ENCODE data around the gene GPR132. TPM values are rescaled to one million over a fixed set of nuclear protein-coding genes. Genes with fewer than 3 reads are reported as not detected.

Gene GPR132
- total RNA-seq, 1 donor from 2014 or later, result 0.57 TPM

DNA sequence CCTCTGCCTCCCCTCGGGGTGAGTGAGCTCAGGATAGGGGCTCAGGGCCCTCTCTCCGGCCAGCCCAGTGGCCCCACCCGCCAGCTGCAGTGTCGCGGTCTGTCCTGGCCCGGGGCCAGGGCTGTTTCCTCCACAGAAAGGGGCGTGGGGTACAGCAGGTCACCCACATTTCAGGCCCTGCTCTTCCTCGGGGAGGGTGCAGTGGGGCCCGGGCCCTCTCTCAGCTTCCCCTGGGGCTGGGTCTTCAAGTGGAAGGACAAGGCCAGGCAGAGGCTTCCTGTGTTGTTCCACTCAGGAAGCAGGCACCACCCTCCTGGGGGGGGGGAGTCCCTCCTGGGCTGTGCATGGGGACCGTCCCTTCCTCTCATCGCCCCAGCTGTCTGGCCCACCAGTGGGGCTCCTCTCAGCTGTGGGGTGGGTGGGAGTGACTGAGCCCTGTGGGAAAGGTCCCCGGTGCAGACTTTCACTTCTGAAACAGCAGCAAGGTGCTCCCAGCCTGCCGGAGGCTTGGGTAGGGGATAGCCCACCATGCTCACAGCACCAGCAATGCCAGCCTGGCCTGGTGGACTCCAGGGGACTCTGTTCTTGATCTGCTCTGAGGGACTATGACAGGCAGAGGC lies 3.7 kb downstream of the GPR132 start:
- H3K9me3 Mint-ChIP-seq (ENCODE audit: low read depth), result no peaks in the 10 kb centered on the region
- no peak overlapping the region for H3K27ac Mint-ChIP-seq
- no peak for DNase-seq (ENCODE audit: low spot score, unreplicated experiment)

DNA sequence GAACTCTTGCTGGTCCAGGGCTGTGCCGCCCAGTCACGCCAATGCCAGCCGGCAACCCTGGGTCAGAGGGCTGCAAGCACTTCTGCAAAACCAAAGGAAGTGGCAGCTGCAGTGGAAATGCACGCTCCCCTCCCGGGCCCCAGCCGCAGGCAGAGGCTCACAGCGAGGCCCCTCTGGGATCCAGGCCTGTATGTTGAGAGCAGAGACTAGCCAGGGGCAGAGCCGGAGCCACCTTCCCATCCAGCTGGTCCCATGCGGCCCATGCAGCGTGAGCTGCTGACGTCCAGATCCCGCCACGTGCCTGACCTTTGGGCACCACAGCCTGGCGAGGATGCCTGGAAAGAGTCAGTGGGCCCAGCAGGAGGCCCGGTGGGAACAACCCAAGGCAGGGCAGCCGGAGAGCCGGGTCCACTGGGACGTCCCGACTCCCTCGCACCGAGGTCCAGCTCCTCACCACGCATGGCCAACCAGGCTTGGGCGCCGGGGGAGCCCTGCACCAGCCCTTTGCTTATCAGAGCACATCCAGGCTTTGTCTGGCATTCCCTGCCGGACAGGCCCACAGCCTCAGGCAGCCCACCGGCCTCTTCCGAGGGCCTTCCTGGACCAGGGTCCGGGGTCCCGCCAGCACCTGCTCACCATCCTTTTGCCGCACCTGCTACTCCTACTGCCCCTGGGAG lies 4.3 kb downstream of the GPR132 start:
- Mint-ChIP-seq H3K4me3 (ENCODE audit: low read depth) (no peak overlapping the region), H3K36me3 (ENCODE audit: insufficient read depth) (no peaks in the 10 kb centered on the region), H3K27me3 (no peaks in the 10 kb centered on the region), H3K4me1 (ENCODE audit: low read depth) (peaks cover 11% of the 10 kb centered on the region), H3K9me3 (ENCODE audit: low read depth) (no peaks in the 10 kb centered on the region), H3K27ac (no peak overlapping the region)
- TF ChIP-seq, protein P1, sequence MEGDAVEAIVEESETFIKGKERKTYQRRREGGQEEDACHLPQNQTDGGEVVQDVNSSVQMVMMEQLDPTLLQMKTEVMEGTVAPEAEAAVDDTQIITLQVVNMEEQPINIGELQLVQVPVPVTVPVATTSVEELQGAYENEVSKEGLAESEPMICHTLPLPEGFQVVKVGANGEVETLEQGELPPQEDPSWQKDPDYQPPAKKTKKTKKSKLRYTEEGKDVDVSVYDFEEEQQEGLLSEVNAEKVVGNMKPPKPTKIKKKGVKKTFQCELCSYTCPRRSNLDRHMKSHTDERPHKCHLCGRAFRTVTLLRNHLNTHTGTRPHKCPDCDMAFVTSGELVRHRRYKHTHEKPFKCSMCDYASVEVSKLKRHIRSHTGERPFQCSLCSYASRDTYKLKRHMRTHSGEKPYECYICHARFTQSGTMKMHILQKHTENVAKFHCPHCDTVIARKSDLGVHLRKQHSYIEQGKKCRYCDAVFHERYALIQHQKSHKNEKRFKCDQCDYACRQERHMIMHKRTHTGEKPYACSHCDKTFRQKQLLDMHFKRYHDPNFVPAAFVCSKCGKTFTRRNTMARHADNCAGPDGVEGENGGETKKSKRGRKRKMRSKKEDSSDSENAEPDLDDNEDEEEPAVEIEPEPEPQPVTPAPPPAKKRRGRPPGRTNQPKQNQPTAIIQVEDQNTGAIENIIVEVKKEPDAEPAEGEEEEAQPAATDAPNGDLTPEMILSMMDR (IDR thresholded peaks at IDR 0.05; ENCODE audit: unreplicated experiment), result no peak
- no peak for DNase-seq (ENCODE audit: low spot score, unreplicated experiment)

More for the DNA sequence above, 3.7 kb downstream of the GPR132 start:
- H3K27me3 Mint-ChIP-seq, result no peaks in the 10 kb centered on the region
- no peaks in the 10 kb centered on the region for H3K36me3 Mint-ChIP-seq (ENCODE audit: insufficient read depth)
- peaks cover 11% of the 10 kb centered on the region for H3K4me1 Mint-ChIP-seq (ENCODE audit: low read depth)
- H3K4me3 Mint-ChIP-seq (ENCODE audit: low read depth), result no peak overlapping the region
- TF ChIP-seq, protein P1 (IDR thresholded peaks at IDR 0.05; ENCODE audit: unreplicated experiment), result no peak

DNA sequence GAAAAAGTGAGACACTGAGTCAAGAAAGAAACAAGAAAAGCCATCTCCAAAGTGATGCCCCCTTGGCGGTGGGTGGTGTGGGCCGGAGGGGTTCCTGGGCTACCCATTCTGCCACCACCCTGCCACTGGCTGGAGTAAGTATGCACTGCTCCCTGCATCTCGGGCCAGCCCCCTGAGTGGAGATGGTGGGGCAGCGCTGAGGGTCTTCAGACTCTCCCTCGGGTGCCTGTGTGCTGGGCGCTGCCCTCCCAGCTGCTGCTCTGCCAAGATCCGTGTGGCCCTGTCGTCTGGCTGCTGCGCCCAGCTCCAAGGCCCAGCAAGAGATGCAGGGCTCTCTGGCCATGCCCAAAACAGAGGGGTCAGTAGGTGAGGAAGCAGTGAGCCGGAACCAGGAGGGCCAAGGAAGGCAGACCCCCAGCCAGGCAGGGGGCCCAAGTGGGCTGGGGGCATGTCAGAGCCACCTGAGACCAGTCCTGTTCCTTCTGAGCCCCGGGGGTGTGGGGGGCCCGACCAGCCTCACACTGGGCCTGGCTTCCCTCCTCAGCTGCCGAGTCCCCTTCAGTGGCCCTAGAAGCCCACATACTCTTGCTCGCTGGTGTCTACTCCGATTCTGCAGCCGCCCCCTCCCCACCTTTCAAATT lies 5.2 kb downstream of the GPR132 start:
- Mint-ChIP-seq H3K9me3 (ENCODE audit: low read depth) (no peaks in the 10 kb centered on the region), H3K27me3 (peaks cover 3% of the 10 kb centered on the region), H3K4me1 (ENCODE audit: low read depth) (peaks cover 11% of the 10 kb centered on the region), H3K36me3 (ENCODE audit: insufficient read depth) (no peaks in the 10 kb centered on the region), H3K27ac (no peak overlapping the region), H3K4me3 (ENCODE audit: low read depth) (no peak overlapping the region)
- TF ChIP-seq, protein P1 (IDR thresholded peaks at IDR 0.05; ENCODE audit: unreplicated experiment), result no peak
- DNase-seq (ENCODE audit: low spot score, unreplicated experiment), result no peak

DNA sequence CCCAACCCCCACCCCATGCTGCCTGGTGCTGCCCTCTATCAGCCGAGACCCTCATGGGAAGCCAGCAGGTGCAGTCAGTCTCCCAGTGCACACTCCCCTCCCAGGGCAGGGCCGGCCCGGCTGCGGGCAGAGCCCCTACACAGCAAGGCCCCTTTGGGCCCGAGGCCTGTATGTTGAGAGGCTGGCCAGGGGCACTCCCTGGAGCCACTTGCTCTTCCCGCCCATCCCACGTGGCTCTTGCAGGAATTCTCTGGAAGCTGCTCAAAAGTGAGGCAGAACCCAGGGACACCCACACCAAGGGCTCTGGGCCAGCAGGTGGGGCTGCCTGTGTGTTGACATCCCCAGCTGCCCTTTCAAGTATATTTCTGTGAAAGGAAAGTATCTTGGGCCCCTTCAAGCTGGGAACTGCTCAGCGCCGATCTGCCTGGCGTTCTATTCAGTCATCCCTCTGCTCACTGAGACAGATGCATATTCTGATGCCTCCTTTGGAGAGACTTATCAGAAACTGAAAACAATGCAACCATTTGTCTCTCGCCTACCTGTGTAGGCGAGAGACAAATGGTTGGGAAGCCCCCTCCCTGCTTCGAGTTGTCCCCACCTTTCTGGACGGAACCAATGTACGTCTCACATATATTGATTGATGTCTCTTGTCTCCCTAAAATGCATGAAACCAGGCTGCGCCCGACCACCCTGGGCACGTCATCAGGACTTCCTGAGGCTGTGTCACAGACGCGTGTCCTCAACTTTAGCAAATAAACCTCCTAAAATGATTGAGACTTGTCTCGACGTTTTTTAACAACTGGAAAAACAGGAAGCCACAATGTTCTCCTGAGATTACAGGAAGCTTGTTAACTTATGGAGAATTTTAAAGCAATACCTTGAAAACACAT lies 6.0 kb downstream of the GPR132 start:
- no peak overlapping the region for H3K4me3 Mint-ChIP-seq (ENCODE audit: low read depth)
- DNase-seq (ENCODE audit: low spot score, unreplicated experiment), result no peak

More for the DNA sequence above, 6.0 kb downstream of the GPR132 start:
- Mint-ChIP-seq H3K9me3 (ENCODE audit: low read depth) (no peaks in the 10 kb centered on the region), H3K4me1 (ENCODE audit: low read depth) (peaks cover 5% of the 10 kb centered on the region), H3K27me3 (peaks cover 3% of the 10 kb centered on the region), H3K36me3 (ENCODE audit: insufficient read depth) (no peaks in the 10 kb centered on the region), H3K27ac (no peak overlapping the region)
- TF ChIP-seq, protein P1 (IDR thresholded peaks at IDR 0.05; ENCODE audit: unreplicated experiment), result no peak
